Fibroblast of lung (primary cell): ENCODE results near the gene TMEM232.

Experiments
- CTCF ChIP-seq, 2 donors: IDR thresholded peaks in 1 of 2; conservative IDR thresholded peaks in 1 of 2; 1 replicate in 1 of 2; 2 replicates in 1 of 2; pipeline ENCODE4 v1.5.1; 2011 to 2012; ENCODE audit warnings: low read length in 2 of 2, control low read depth in 1 of 2, inconsistent platforms in 1 of 2, low read depth in 1 of 2, mild to moderate bottlenecking in 1 of 2
- EZH2 ChIP-seq: IDR thresholded peaks from 2 replicates; pipeline ENCODE4 v1.5.1; 2012; ENCODE audit warnings: low read length, control low read depth, mild to moderate bottlenecking; ENCODE audit errors: missing control alignments

- TF ChIP-seq CTCF (conservative IDR thresholded peaks at IDR 0.05 in 1 of 2, IDR thresholded peaks at IDR 0.05 in 1 of 2; ENCODE audit: low read depth in 1 of 2, low read length in 2 of 2) (no peak), EZH2 (no peak)
Measured at GRCh38 chr5:110754181-110754580, 27.7 kb upstream of the TMEM232 start.
